ENCODE data around the gene VGLL4.

VGLL4 gene

DNA sequence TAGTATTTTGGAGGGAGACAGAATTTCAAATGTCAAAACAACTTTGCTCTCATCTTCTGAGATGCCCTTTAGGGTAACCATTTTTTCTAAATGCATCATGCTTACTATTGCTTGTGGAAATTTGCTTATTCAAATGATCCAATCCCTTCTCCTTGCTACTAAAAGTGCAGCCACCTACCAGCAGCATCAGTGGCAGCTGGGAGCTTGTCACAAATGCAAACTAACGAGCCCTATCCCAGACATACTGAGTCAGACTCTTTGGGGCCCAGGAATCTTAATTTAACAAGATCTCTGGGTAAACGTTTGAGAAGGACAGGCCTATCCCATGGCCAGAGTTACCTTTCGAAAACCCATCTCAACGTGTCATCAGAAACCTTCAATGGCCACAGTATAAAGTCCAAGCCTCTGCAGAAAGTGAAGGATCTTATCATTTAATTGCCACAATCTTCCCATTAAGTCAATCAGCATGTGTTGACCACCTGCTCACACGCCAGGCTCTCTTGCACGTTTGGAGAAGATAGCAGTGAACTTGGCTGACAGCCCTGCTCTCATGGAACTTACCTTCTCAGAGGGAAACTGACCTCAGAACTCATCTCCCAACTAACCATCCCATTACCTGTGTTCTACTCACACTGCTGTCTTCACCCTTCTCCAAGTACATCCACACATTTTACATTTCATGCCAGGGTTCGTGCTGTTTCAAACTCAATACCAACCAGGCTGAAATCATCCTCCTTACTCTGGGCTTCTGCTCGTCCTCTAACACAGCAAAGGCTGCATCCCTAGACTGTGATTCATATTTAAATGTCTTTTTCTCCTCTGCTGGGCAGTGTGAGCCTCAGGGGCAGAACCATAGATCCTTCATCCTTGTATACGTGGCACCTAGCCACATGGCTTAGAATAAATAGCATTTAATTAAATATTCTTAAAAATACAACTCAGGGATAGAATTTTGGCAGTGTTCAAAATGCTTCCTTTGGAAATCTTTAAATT lies 24.8 kb upstream of the VGLL4 start:
- H3K4me3 ChIP-seq (ENCODE audit: low read length): no peak overlapping the region
- H3K9ac ChIP-seq (ENCODE audit: low read length): no peak overlapping the region
- no peaks in the 10 kb centered on the region for H3K36me3 ChIP-seq (ENCODE audit: control insufficient read depth, low read depth, low read length)
- H3K4me1 ChIP-seq (ENCODE audit: control insufficient read depth, low read depth, low read length): peaks cover 6% of the 10 kb centered on the region
- no peaks in the 10 kb centered on the region for H3K27me3 ChIP-seq (ENCODE audit: control insufficient read depth, insufficient read depth, low read length)
- no peak overlapping the region for H3K27ac ChIP-seq (ENCODE audit: low read length)
- H3K9me3 ChIP-seq (ENCODE audit: control insufficient read depth, low read depth, low read length): no peaks in the 10 kb centered on the region

DNA sequence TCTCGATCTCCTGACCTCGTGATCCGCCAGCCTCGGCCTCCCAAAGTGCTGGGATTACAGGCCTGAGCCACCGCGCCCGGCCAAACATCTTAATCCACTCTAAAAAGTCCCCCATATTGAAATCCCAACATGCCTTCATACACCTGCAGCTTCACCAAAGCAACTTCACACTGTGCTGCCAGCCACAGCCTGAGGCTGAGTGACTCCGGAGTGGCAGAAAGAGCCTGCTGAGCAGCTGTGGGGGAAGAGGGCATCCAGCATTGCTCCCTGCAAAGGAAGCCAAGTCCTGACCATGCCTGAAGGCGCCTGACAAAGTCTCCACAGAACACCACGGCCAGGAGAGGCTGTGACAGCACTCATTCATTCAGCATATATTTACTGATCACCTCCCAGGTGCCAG lies 21.6 kb upstream of the VGLL4 start:
- H3K4me1 ChIP-seq (ENCODE audit: control insufficient read depth, low read depth, low read length): peaks cover 6% of the 10 kb centered on the region
- no peaks in the 10 kb centered on the region for H3K27me3 ChIP-seq (ENCODE audit: control insufficient read depth, insufficient read depth, low read length)
- H3K9ac ChIP-seq (ENCODE audit: low read length): no peak overlapping the region
- H3K4me3 ChIP-seq (ENCODE audit: low read length): no peak overlapping the region
- H3K36me3 ChIP-seq (ENCODE audit: control insufficient read depth, low read depth, low read length): no peaks in the 10 kb centered on the region
- H3K27ac ChIP-seq (ENCODE audit: low read length): no peak overlapping the region
- H3K9me3 ChIP-seq (ENCODE audit: control insufficient read depth, low read depth, low read length): no peaks in the 10 kb centered on the region

DNA sequence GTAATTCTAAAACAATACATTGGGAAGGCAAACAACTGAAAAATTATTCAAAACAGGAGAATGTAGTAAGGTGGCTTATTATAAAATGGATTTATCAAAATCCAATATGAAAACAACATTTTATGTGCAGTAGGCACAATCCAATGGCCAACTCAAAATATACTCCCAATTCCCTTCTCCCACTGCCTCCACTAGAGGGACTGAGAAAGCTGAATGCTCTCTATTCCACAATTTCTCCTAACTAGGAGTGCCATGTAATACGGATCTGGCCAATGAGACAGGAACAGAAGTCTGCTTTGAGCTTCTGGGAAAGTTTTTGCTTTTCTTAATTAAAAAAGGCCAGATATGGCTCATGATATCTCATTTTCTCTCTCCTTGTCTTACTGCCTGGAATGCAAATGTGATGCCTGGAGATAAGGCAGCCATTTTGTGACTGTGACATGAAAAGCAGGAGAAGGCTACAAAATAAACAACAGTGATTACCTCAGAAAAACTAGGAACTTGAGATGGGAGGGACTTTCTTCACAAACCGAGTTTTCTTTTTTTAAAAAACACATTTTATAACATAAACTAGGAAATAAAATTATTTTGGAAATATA lies 18.8 kb upstream of the VGLL4 start:
- Histone ChIP-seq H3K9me3 (ENCODE audit: control insufficient read depth, low read depth, low read length) (no peaks in the 10 kb centered on the region), H3K9ac (ENCODE audit: low read length) (no peak overlapping the region), H3K4me3 (ENCODE audit: low read length) (no peak overlapping the region), H3K27ac (ENCODE audit: low read length) (no peak overlapping the region), H3K27me3 (ENCODE audit: control insufficient read depth, insufficient read depth, low read length) (no peaks in the 10 kb centered on the region), H3K4me1 (ENCODE audit: control insufficient read depth, low read depth, low read length) (no peaks in the 10 kb centered on the region), H3K36me3 (ENCODE audit: control insufficient read depth, low read depth, low read length) (no peaks in the 10 kb centered on the region)

DNA sequence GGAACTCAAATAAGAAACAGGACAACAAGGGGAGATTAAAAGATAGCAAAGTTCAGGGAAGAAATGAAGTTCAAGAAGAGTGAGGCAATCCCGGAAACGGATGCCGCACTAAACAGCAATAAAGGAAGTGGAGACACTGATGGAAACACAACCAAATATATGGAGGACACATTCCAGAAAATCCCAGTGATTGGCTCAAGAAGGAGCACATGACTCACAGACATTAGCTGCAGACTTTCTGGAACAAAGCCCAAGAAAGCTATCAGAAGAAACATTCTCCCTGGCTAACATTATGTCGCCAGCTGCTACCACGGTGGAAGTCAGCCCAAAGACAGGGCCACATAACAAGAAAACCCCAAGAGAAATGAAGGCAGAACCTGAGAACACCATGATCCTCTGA lies 18.1 kb upstream of the VGLL4 start:
- Histone ChIP-seq H3K27me3 (ENCODE audit: control insufficient read depth, insufficient read depth, low read length) (no peaks in the 10 kb centered on the region), H3K4me1 (ENCODE audit: control insufficient read depth, low read depth, low read length) (no peaks in the 10 kb centered on the region), H3K9me3 (ENCODE audit: control insufficient read depth, low read depth, low read length) (no peaks in the 10 kb centered on the region), H3K9ac (ENCODE audit: low read length) (no peak overlapping the region), H3K36me3 (ENCODE audit: control insufficient read depth, low read depth, low read length) (no peaks in the 10 kb centered on the region), H3K27ac (ENCODE audit: low read length) (no peak overlapping the region), H3K4me3 (ENCODE audit: low read length) (no peak overlapping the region)

DNA sequence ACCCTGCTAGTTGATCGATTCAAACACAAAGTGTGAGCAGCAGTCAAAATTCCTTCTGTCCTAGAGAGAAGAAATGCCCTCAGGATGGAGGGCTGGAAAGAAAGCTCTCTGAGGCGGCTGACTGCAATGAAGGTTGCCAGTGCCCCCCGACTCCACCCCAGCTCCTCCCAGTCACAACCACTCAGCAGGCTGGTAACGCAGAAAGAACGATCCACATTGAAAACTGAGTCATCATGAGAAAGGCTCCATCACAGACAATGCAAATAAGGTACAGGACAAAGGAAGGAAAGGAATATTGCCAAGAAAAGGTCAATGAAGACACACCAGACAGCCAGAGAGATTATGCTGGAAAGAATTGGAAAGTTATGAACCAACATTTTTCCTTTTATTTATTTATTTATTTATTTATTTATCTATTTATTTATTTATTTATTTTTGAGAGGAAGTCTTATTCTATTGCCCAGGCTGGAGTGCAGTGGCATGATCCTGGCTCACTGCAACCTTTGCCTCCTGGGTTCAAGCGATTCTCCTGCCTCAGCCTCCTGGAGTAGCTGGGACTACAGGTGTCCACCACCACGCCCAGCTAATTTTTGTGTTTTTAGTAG lies 17.4 kb upstream of the VGLL4 start:
- Histone ChIP-seq H3K4me1 (ENCODE audit: control insufficient read depth, low read depth, low read length) (no peaks in the 10 kb centered on the region), H3K4me3 (ENCODE audit: low read length) (no peak overlapping the region), H3K36me3 (ENCODE audit: control insufficient read depth, low read depth, low read length) (no peaks in the 10 kb centered on the region), H3K27ac (ENCODE audit: low read length) (no peak overlapping the region), H3K9me3 (ENCODE audit: control insufficient read depth, low read depth, low read length) (no peaks in the 10 kb centered on the region), H3K27me3 (ENCODE audit: control insufficient read depth, insufficient read depth, low read length) (no peaks in the 10 kb centered on the region), H3K9ac (ENCODE audit: low read length) (no peak overlapping the region)

DNA sequence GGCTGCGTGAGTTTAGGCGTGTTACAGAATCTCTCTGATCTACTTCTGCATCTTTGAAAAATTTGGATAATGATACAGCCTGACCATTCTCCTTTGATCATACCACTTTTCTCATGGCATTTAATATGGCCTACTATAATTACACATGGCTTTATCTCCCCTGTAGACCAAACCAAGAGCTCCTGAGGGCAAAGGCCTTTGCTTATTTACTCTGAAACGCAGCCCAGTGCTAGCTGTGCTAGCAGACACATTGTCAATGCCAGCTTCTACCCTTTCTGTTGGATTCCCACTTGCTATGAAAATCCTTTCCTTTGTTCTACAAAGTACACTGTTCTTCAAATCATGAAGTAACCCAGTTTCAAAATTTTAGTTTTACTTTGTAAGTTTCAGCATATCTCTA lies 16.5 kb upstream of the VGLL4 start:
- no peaks in the 10 kb centered on the region for H3K4me1 ChIP-seq (ENCODE audit: control insufficient read depth, low read depth, low read length)
- H3K27me3 ChIP-seq (ENCODE audit: control insufficient read depth, insufficient read depth, low read length): no peaks in the 10 kb centered on the region
- H3K4me3 ChIP-seq (ENCODE audit: low read length): no peak overlapping the region
- no peak overlapping the region for H3K9ac ChIP-seq (ENCODE audit: low read length)
- no peak overlapping the region for H3K27ac ChIP-seq (ENCODE audit: low read length)
- H3K9me3 ChIP-seq (ENCODE audit: control insufficient read depth, low read depth, low read length): no peaks in the 10 kb centered on the region
- H3K36me3 ChIP-seq (ENCODE audit: control insufficient read depth, low read depth, low read length): no peaks in the 10 kb centered on the region

DNA sequence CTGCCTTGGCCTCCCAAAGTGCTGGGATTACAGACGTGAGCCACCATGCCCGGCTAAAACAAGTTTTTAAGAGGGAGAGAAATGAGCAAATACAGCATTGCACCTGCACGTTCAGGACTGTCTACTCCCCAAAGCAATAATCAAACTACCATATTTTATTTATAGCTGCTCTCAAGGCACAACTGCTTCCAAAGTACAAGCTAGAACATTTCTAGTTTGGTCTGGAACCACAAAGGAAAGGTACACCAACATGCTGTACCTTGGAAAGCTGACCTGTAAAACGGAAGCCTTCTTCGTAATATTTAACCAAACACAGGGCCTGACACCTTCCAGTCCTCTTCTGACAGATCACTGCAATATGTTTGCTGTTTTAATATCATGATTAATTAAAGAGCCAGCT lies 14.5 kb upstream of the VGLL4 start:
- H3K27me3 ChIP-seq (ENCODE audit: control insufficient read depth, insufficient read depth, low read length): no peaks in the 10 kb centered on the region
- no peaks in the 10 kb centered on the region for H3K36me3 ChIP-seq (ENCODE audit: control insufficient read depth, low read depth, low read length)
- H3K9me3 ChIP-seq (ENCODE audit: control insufficient read depth, low read depth, low read length): no peaks in the 10 kb centered on the region
- H3K4me1 ChIP-seq (ENCODE audit: control insufficient read depth, low read depth, low read length): no peaks in the 10 kb centered on the region
- no peak overlapping the region for H3K4me3 ChIP-seq (ENCODE audit: low read length)
- H3K27ac ChIP-seq (ENCODE audit: low read length): no peak overlapping the region
- no peak overlapping the region for H3K9ac ChIP-seq (ENCODE audit: low read length)

DNA sequence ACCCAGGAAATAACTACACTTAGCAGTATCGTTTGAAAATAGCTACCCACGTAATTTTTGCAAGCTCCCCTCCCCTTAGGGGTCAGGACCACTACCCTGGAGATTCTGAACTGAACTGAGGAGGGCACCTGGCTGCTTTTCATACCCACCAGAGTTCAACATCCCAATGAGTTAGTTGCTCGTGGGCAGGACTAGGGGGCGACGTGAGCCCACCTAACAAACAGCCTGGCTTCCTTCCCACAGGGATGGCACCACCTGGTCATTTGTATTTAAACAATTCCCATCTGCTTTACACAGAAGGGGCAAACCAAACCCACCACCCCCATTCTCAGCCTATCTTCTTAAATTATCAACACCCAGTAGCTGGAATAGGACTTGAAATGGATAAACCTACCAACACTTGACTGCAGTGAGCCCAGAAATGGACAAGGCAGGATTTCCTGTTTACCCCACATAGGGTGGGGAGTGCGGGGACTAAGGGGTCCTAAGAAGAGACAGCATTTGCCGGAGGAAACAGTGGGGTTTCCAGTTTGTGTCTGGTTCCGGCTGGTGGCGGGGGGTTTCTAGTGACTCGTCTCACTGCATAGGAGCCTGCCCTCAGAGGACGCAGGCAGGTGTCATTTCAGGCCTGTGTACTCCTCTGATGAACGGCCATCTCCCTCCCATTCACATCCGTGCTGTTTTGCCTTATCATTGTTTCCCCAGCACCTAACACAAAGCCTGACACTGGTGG lies 11.6 kb upstream of the VGLL4 start:
- H3K27ac ChIP-seq (ENCODE audit: low read length): no peak overlapping the region
- H3K4me3 ChIP-seq (ENCODE audit: low read length): no peak overlapping the region
- H3K36me3 ChIP-seq (ENCODE audit: control insufficient read depth, low read depth, low read length): no peaks in the 10 kb centered on the region
- H3K9ac ChIP-seq (ENCODE audit: low read length): no peak overlapping the region
- no peaks in the 10 kb centered on the region for H3K27me3 ChIP-seq (ENCODE audit: control insufficient read depth, insufficient read depth, low read length)
- peaks cover 5% of the 10 kb centered on the region for H3K4me1 ChIP-seq (ENCODE audit: control insufficient read depth, low read depth, low read length)
- no peaks in the 10 kb centered on the region for H3K9me3 ChIP-seq (ENCODE audit: control insufficient read depth, low read depth, low read length)

DNA sequence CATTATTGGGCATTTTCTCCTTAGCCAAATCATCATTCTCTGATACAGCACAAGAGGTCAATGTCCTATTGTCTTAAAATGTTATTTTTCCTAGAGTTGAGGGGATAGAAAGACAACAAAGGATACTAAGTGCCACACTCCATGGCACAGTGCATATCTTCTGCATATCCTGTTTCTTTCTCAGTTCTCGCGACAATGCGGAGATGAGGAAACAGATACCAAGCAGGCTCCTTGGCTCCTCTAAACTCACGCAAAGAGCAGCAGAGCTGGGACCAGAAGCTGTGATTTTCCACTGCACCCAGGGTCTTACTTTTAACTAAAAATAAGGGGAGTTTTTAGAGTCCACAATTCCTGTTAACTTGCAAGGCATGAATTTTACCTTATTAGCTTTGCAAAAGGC lies 10.5 kb upstream of the VGLL4 start:
- H3K27ac ChIP-seq (ENCODE audit: low read length): no peak overlapping the region
- no peak overlapping the region for H3K4me3 ChIP-seq (ENCODE audit: low read length)
- no peaks in the 10 kb centered on the region for H3K36me3 ChIP-seq (ENCODE audit: control insufficient read depth, low read depth, low read length)
- no peak overlapping the region for H3K9ac ChIP-seq (ENCODE audit: low read length)
- peaks cover 5% of the 10 kb centered on the region for H3K4me1 ChIP-seq (ENCODE audit: control insufficient read depth, low read depth, low read length)
- no peaks in the 10 kb centered on the region for H3K27me3 ChIP-seq (ENCODE audit: control insufficient read depth, insufficient read depth, low read length)
- no peaks in the 10 kb centered on the region for H3K9me3 ChIP-seq (ENCODE audit: control insufficient read depth, low read depth, low read length)

DNA sequence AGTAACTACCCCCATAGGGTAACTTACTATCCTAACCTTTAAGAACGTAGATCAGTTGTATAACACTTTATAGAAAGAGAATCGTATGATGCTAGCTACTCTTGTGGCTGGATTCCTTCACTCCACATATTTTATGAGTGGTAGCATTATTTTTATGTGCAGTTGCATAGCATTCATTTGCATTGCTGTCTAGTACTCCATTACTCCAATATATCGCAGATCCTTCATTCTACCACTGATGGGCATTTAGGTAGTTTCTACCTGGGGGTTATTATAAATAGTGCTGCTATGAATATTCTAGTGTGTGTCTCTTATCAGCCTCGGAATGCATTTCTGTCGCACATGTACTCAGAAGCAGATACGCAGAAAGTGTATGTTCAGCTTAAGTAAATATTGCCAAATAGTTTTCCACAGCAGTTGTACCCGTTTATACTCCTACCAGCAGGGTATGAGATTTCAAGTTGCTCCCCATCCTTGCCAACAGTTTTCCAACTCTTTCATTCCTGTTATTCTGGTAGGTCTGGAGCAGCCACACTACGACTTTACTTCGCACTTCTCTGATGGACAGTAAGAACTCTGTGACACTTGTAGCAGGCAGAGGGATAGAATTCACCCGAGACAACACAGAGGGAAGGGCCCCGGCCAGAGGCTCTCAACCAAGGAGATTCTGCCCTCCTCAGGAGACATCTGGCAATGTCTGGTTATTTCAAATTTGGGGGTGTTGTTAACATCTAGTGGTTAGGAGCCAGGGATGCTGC lies 9.8 kb upstream of the VGLL4 start:
- Histone ChIP-seq H3K4me1 (ENCODE audit: control insufficient read depth, low read depth, low read length) (peaks cover 5% of the 10 kb centered on the region), H3K36me3 (ENCODE audit: control insufficient read depth, low read depth, low read length) (no peaks in the 10 kb centered on the region), H3K27ac (ENCODE audit: low read length) (no peak overlapping the region), H3K9ac (ENCODE audit: low read length) (no peak overlapping the region), H3K27me3 (ENCODE audit: control insufficient read depth, insufficient read depth, low read length) (no peaks in the 10 kb centered on the region), H3K4me3 (ENCODE audit: low read length) (no peak overlapping the region), H3K9me3 (ENCODE audit: control insufficient read depth, low read depth, low read length) (no peaks in the 10 kb centered on the region)

DNA sequence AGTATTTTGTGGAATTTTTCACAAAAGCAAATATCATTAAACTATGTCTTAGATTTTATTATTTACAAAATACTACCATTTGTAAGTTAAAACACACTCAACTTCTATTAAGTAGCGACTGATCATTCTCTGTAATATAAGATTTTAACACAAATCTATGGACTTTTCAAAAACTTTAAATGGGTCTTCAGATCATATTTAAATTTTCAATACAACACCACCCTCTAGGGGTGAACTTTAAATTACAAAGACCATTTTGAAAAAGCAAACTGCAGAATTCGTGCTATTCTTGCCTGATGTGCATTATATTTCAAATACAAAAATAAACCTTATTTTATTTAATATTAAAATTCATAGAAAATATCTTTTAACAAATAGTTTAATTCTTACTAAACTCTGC lies 8.2 kb upstream of the VGLL4 start:
- Histone ChIP-seq H3K36me3 (ENCODE audit: control insufficient read depth, low read depth, low read length) (no peaks in the 10 kb centered on the region), H3K27ac (ENCODE audit: low read length) (no peak overlapping the region), H3K27me3 (ENCODE audit: control insufficient read depth, insufficient read depth, low read length) (no peaks in the 10 kb centered on the region), H3K9me3 (ENCODE audit: control insufficient read depth, low read depth, low read length) (no peaks in the 10 kb centered on the region), H3K9ac (ENCODE audit: low read length) (no peak overlapping the region), H3K4me1 (ENCODE audit: control insufficient read depth, low read depth, low read length) (peaks cover 5% of the 10 kb centered on the region), H3K4me3 (ENCODE audit: low read length) (no peak overlapping the region)
